C4-2B (cell line): ENCODE data around the gene ZNRD2.

Experiments
- H3K27ac ChIP-seq: fragments of 450-650 bp; 2 replicates; pipeline ENCODE4 v1.5.1; 2017
- ZFX ChIP-seq: fragments of 450-650 bp; IDR thresholded peaks from 2 replicates; pipeline ENCODE4 v1.6.1; 2017
- TF ChIP-seq, protein P1 (sequence below): fragments of 450-650 bp; conservative IDR thresholded peaks from 2 replicates; pipeline ENCODE4 v1.5.1; 2017; ENCODE audit warnings: mild to moderate bottlenecking

Gene ZNRD2

DNA sequence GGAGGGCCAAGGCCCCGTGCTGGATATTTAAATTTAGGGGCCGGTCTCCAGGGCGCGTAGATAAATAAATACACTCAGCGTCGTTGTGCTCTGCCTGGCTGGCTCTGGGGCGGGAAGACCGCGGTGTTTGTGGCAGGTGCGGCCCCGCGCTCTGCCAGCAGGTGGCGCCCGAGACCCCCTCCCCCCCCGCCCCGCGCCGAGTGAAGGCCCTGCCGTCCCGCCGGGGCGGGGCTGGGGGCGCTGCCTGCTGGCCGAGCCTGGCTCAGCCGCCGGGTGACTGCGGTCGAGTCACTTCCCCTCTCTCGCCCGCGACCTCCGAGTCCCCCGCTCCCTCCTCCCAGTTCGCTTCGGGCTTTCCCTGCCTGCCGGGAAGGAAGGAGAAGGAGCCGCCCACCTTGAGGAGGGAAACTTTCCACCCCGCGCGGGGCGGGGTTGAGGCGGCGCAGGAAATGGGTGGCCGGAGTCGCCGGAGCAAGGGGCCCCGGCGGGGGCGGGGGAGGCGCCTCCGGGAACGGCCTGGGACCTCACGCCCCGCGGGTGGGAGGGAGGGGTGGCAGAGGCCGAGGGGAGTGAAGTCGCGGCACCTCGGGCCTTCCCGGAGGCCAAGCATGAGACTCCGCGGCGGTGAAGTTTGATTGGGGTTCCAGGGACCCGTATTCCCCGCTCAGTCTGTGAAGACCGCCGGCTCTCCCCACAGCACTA, 4.0 kb downstream of the ZNRD2 start:
- H3K27ac ChIP-seq = peak overlapping the region; percentile 84
- TF ChIP-seq ZFX = no peak
- TF ChIP-seq, protein P1, sequence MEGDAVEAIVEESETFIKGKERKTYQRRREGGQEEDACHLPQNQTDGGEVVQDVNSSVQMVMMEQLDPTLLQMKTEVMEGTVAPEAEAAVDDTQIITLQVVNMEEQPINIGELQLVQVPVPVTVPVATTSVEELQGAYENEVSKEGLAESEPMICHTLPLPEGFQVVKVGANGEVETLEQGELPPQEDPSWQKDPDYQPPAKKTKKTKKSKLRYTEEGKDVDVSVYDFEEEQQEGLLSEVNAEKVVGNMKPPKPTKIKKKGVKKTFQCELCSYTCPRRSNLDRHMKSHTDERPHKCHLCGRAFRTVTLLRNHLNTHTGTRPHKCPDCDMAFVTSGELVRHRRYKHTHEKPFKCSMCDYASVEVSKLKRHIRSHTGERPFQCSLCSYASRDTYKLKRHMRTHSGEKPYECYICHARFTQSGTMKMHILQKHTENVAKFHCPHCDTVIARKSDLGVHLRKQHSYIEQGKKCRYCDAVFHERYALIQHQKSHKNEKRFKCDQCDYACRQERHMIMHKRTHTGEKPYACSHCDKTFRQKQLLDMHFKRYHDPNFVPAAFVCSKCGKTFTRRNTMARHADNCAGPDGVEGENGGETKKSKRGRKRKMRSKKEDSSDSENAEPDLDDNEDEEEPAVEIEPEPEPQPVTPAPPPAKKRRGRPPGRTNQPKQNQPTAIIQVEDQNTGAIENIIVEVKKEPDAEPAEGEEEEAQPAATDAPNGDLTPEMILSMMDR = peak; percentile 99

DNA sequence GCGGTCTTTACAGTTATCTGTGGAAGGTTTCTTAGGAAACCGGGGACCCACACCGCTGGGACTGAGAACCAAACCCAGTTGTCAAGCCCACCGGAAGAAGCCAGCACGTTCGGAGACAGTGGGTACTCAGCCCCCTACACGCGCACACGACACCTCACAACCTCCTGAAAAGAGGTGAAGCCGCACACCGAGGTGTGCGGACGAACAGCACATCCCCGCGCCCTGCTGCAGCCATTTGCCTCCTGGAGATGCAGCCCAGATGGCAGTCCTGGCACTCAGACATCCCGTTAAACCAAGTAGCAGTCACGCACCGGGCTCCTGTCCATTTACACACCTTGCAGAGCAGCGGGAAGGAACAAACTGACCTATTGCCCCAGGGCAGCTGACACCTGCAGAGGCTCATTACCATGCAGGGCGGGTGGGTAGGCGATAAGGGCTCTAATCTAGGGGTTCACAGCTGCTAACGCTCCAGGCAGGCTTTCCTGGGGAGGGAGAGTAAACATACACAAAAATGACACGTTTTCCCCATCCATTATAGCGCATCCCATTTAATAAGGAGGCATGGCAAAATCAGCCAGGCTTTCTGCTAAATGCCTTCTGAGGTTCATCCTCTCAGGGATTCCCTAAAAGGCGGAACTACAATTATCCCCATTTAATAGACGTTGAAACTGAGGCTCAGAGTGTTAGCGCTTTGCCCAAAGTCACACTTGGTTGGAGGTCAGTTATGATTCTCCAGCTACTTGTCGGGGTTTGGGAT, 4.7 kb downstream of the ZNRD2 start:
- no peak for TF ChIP-seq ZFX
- TF ChIP-seq, protein P1 = no peak
- H3K27ac ChIP-seq = peak overlapping the region; percentile 84

GRCh38 chr11:65575568-65576231, 5.4 kb downstream of the ZNRD2 start, which contains the start of gene EHBP1L1:
Gene EHBP1L1 (plus strand): TSS chr11:65576053. CDS start chr11:65576303, 250 bp downstream.
- TF ChIP-seq, protein P1 = no peak
- no peak for TF ChIP-seq ZFX

DNA sequence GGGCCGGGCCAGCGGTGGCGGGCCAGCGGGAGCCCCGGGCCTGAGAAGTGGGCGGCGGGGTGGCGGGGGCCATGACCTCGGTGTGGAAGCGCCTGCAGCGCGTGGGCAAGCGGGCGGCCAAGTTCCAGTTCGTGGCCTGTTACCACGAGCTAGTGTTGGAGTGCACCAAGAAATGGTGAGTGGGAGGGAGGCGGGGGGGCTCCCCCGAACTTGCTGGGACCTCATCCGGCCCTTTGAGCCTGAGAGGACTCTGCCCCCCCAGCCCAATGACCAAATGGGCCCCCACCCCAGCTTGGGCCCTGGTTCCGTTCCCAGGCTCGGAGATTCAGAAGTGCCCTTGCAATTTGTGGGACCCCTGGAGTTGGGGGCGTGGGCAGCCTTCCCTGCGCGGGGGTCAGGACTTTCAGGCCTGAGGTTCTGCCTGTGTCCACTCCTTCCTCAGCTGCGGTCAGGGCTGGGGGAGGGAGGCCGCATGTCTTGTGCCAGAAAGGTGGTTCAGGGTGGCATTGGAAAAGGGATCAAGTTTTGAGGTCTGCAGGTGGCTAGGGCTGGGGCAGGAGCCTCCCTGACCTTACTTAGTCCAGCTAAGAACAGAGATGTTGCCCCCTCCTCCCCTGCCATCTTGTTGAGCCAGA, 6.1 kb downstream of the ZNRD2 start:
- peak overlapping the region; percentile 84 for H3K27ac ChIP-seq
- no peak for TF ChIP-seq ZFX
- TF ChIP-seq, protein P1 = no peak

More at GRCh38 chr11:65575568-65576231, 5.4 kb downstream of the ZNRD2 start, which contains the start of gene EHBP1L1:
- peak within 1 kb of the TSS; percentile 84 for H3K27ac ChIP-seq

DNA sequence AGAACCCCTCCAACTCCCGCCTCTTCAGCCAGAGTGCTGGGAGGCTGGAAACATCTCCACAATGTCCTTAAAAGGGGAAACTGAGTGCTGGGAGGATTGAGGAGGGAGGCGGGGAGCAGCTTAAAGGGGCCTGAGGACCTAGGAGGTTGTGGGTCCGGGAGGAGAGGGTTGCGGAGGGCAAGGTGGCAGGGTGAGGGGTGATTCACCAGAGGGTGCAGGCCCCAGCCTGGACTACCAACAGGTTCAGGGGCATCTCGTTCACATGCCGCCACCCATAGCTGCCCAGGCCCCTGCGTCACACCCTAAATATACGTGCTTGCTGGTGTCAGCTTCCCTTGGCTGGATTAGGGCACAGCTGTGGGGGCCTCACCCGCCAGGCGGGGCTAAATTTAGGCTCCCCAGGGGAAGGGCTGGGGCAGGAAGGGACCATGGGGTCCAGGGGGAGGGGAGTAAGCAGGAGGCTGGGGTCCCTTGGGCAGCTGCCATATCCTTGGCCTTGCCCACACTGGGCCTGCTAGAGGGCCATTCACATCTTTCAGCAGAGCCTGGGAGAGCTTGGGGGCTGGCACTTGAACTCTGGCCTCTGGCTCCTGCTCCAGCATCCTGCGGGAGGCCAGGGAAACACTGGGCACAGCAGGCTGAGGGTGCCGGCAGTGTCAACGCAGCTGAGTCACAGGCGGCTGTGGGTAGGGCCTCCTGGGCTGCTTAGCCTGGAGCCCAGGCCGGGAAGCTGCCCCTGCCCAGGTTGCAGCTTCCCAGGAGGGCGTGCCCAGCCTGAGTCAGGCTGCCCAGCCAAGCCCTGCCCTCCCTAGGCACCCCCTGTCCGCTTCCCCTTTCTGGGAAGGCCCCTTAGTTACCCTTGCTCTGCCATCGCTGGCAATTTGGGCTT, 6.8 kb downstream of the ZNRD2 start:
- no peak overlapping the region; the same call in 1 of the 2 replicates for H3K27ac ChIP-seq
- TF ChIP-seq, protein P1 = no peak
- no peak for TF ChIP-seq ZFX

- H3K27ac ChIP-seq = no peak overlapping the region
- TF ChIP-seq, protein P1 = no peak
- TF ChIP-seq ZFX = no peak
Measured at GRCh38 chr11:65577756-65578109, 7.5 kb downstream of the ZNRD2 start.
